AG10803 (cell line): ENCODE results near the gene TMCC2.

Experiments
- DNase-seq: peaks from one replicate; pipeline ENCODE4 v3.0.0; 2010; ENCODE audit warnings: low read depth
- H3K4me3 ChIP-seq: 2 replicates; pipeline ENCODE4 v1.5.1; 2011; ENCODE audit warnings: mild to moderate bottlenecking, low read length, control low read depth
- TF ChIP-seq, protein P1 (sequence below): conservative IDR thresholded peaks from 2 replicates; pipeline ENCODE4 v1.5.1; 2011; ENCODE audit warnings: mild to moderate bottlenecking, low read length, control low read depth, inconsistent platforms

TMCC2 gene

DNA sequence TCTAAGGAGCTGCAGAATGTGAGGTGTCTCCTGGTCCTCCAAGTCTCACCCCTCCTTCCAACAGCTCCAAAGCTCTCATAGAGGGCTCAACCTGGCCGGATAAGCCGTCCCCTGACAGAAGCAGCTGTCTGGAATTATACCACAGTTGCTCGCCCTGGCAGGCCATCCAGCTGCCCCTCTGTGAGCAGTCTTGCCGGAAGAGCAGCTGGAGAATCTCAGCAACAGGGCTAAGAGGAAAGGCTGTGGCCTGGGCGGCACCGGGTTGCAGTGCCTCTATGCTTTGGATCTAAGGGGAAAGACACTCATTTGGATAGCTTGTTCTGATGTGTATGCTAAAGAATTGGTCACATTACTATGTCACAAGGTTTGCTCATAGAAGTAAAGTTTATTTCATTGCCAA is 12.4 kb downstream of the TMCC2 start:
- TF ChIP-seq, protein P1, sequence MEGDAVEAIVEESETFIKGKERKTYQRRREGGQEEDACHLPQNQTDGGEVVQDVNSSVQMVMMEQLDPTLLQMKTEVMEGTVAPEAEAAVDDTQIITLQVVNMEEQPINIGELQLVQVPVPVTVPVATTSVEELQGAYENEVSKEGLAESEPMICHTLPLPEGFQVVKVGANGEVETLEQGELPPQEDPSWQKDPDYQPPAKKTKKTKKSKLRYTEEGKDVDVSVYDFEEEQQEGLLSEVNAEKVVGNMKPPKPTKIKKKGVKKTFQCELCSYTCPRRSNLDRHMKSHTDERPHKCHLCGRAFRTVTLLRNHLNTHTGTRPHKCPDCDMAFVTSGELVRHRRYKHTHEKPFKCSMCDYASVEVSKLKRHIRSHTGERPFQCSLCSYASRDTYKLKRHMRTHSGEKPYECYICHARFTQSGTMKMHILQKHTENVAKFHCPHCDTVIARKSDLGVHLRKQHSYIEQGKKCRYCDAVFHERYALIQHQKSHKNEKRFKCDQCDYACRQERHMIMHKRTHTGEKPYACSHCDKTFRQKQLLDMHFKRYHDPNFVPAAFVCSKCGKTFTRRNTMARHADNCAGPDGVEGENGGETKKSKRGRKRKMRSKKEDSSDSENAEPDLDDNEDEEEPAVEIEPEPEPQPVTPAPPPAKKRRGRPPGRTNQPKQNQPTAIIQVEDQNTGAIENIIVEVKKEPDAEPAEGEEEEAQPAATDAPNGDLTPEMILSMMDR: no peak
- H3K4me3 ChIP-seq: no peak overlapping the region
- DNase-seq: no peak

GRCh38 chr1:205240569-205240968 is 12.8 kb downstream of the TMCC2 start:
- TF ChIP-seq, protein P1: no peak
- H3K4me3 ChIP-seq: no peak overlapping the region
- no peak for DNase-seq

DNA sequence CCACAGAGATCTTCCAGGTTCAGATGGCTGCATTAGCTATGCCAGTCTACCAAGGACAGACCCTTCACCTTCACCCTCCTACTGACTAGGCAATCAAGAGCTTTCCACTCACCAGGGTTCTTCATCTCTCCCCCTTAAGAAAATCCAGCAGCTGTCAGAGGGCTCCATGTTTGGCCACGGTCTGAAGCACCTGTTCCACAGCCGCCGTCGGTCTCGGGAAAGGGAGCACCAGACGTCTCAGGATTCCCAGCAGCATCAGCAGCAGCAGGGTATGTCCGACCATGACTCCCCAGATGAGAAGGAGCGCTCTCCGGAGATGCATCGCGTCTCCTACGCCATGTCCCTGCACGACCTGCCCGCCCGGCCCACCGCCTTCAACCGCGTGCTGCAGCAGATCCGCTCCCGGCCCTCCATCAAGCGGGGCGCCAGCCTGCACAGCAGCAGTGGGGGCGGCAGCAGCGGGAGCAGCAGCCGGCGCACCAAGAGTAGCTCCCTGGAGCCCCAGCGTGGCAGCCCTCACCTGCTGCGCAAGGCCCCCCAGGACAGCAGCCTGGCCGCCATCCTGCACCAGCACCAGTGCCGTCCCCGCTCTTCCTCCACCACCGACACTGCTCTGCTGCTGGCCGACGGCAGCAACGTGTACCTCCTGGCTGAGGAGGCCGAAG is 13.8 kb downstream of the TMCC2 start:
- no peak for DNase-seq
- TF ChIP-seq, protein P1: no peak
- no peak overlapping the region for H3K4me3 ChIP-seq

- DNase-seq: no peak
- TF ChIP-seq, protein P1: no peak
- no peak overlapping the region for H3K4me3 ChIP-seq
These were observed 15.8 kb downstream of the TMCC2 start for GRCh38 chr1:205243350-205244191.

DNA sequence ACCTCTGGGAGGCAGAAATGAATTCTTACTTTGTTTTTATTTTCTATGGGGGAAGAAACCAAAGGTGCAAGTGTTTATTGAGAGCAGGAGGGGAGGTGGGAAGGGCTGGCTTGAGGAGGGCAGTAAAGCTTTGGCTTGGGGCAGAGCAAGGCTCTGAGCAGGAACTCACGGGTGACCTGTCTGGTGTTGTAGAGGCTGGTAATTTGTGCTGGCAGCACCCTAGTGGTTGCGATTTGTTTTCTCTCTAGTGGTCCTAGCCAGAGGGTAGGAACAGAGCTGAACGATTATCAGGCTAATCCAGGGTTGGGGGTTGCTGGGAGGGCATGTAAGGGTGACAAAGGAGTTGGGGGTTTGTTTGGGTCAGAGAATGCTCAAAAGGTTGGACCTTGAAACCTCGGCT is 16.6 kb downstream of the TMCC2 start:
- TF ChIP-seq, protein P1: no peak
- no peak for DNase-seq
- H3K4me3 ChIP-seq: no peak overlapping the region

DNA sequence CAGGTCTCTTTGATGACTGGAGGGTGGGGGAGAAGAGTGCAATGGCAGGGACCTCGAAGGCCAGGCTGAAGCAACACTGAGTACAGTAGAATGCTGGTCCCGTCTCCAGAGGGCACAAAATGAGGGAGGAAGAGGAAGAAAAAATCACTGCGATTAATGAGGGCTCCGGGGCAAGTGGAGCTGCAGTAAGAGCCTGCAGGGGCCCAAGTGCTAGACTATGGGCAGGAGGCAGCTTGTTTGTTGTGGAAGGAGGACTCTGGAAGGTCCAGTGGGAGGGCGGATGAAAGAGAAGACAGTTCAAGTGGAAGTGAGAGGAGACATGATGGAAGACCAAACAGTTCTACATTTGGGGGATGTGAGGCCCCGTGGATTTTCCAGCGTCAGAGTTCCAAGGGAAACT is 17.4 kb downstream of the TMCC2 start:
- TF ChIP-seq, protein P1: no peak
- DNase-seq: no peak
- H3K4me3 ChIP-seq: no peak overlapping the region
